IMR-90 (cell line): Measurements from ENCODE around the gene IL13. TPM values are rescaled to one million over a fixed set of nuclear protein-coding genes. Genes with fewer than 3 reads are reported as not detected.
"Not testable (repeated sequence)": the region's sequence is repeated elsewhere in the genome, so short reads cannot be mapped to it uniquely, and the experiment has no call there.

ENCODE experiments used
- ATAC-seq: fragments of 200-7000 bp; cut with Tn5 transposase; 2 replicates; pipeline ENCODE4 v1.9.1; 2020; ENCODE audit warnings: low read depth, mild to moderate bottlenecking, moderate library complexity
- BruUV-seq: library from RNA; stranded (reverse); fragments of 400-500 nt; replicated peaks from 2 replicates; lab custom pipeline; 2021; lab: Mats Ljungman, UMichigan
- CTCF ChIA-PET: fragments of 300-600 bp; formaldehyde crosslinking; extraction: SDS; loops from one replicate; lab custom pipeline; 2021; ENCODE audit warnings: antibody characterized with exemption; lab: Yijun Ruan, JAX
- POLR2A ChIA-PET: fragments of 300-600 bp; sonication (Branson Sonifier 250); formaldehyde crosslinking; loops from one replicate; lab custom pipeline; 2022; ENCODE audit warnings: antibody characterized with exemption; ENCODE audit not compliant: unreplicated experiment; lab: Charles Lee
- DNase-seq: peaks from one replicate; pipeline ENCODE4 v3.0.0; 2013
- H2AFZ ChIP-seq: replicated peaks from 2 replicates; pipeline ENCODE3; 2013; ENCODE audit warnings: low read length, mild to moderate bottlenecking; ENCODE audit not compliant: poor library complexity
- H2AK5ac ChIP-seq: 2 replicates; pipeline ENCODE4 v1.6.1; 2013; ENCODE audit warnings: low read depth, low read length, inconsistent platforms
- H2AK9ac ChIP-seq: replicated peaks from 2 replicates; pipeline ENCODE3; 2013; ENCODE audit warnings: mild to moderate bottlenecking, low read depth, low read length, moderate library complexity; ENCODE audit not compliant: poor library complexity
- H2BK120ac ChIP-seq: 2 replicates; pipeline ENCODE4 v1.6.1; 2013; ENCODE audit warnings: low read depth, low read length, inconsistent platforms
- H2BK15ac ChIP-seq: 3 replicates; pipeline ENCODE4 v1.6.1; 2013; ENCODE audit warnings: low read depth, low read length, inconsistent platforms
- H2BK20ac ChIP-seq: 2 replicates; pipeline ENCODE4 v1.6.1; 2013; ENCODE audit warnings: low read depth, mild to moderate bottlenecking, inconsistent platforms, low read length, moderate library complexity
- H2BK5ac ChIP-seq: 2 replicates; pipeline ENCODE4 v1.6.1; 2013; ENCODE audit warnings: mild to moderate bottlenecking, low read depth, low read length, inconsistent platforms; ENCODE audit not compliant: poor library complexity, severe bottlenecking
- H3K14ac ChIP-seq: replicated peaks from 2 replicates; pipeline ENCODE4 v1.6.1; 2013; ENCODE audit warnings: low read depth, low read length, inconsistent platforms
- H3K18ac ChIP-seq: 2 replicates; pipeline ENCODE4 v1.6.1; 2013; ENCODE audit warnings: low read depth, low read length, control low read depth
- H3K23ac ChIP-seq: 2 replicates; pipeline ENCODE4 v1.6.1; 2013; ENCODE audit warnings: low read depth, low read length, inconsistent platforms
- H3K27ac ChIP-seq: 2 replicates; pipeline ENCODE4 v1.5.1; 2013; ENCODE audit warnings: mild to moderate bottlenecking, control low read depth, low read length; ENCODE audit not compliant: insufficient read depth
- H3K27me3 ChIP-seq: 2 replicates; pipeline ENCODE4 v1.6.1; 2013; ENCODE audit warnings: low read length; ENCODE audit not compliant: control insufficient read depth, insufficient read depth
- H3K36me3 ChIP-seq: 2 replicates; pipeline ENCODE4 v1.6.1; 2013; ENCODE audit warnings: low read length, mixed read lengths; ENCODE audit not compliant: control insufficient read depth, insufficient read depth
- H3K4ac ChIP-seq: 2 replicates; pipeline ENCODE4 v1.6.1; 2013; ENCODE audit warnings: low read depth, low read length, inconsistent platforms
- H3K4me1 ChIP-seq: 2 replicates; pipeline ENCODE4 v1.6.1; 2013; ENCODE audit warnings: low read length, mixed read lengths; ENCODE audit not compliant: control insufficient read depth, insufficient read depth
- H3K4me2 ChIP-seq: 2 replicates; pipeline ENCODE4 v1.6.1; 2013; ENCODE audit warnings: low read depth, mild to moderate bottlenecking, control low read depth, low read length, moderate library complexity
- H3K4me3 ChIP-seq: 2 replicates; pipeline ENCODE4 v1.5.1; 2013; ENCODE audit warnings: low read depth, mild to moderate bottlenecking, control low read depth, low read length, moderate library complexity; ENCODE audit not compliant: insufficient read depth
- H3K56ac ChIP-seq: 2 replicates; pipeline ENCODE4 v1.6.1; 2013; ENCODE audit warnings: low read length, inconsistent platforms; ENCODE audit not compliant: insufficient read depth; ENCODE audit errors: extremely low read depth
- H3K79me1 ChIP-seq, 2 experiments: 2 replicates each; pipeline ENCODE4 v1.6.1; 2013; ENCODE audit warnings: low read length in 2 of 2, inconsistent platforms in 1 of 2, low read depth in 1 of 2
- H3K9ac ChIP-seq: 2 replicates; pipeline ENCODE4 v1.6.1; 2013; ENCODE audit warnings: low read depth, low read length, control low read depth
- H3K9me1 ChIP-seq: 2 replicates; pipeline ENCODE4 v1.6.1; 2013; ENCODE audit warnings: low read length, inconsistent platforms; ENCODE audit not compliant: insufficient read depth
- H3K9me3 ChIP-seq: 2 replicates; pipeline ENCODE4 v1.6.1; 2013; ENCODE audit warnings: low read length; ENCODE audit not compliant: control insufficient read depth, insufficient read depth
- H4K20me1 ChIP-seq: 2 replicates; pipeline ENCODE4 v1.6.1; 2013; ENCODE audit warnings: low read length, inconsistent platforms; ENCODE audit not compliant: insufficient read depth
- H4K5ac ChIP-seq: 2 replicates; pipeline ENCODE4 v1.6.1; 2013; ENCODE audit warnings: mild to moderate bottlenecking, low read depth, low read length, control low read depth
- H4K8ac ChIP-seq, 2 experiments: 2 replicates each; pipeline ENCODE4 v1.6.1; 2013; ENCODE audit warnings: low read depth in 2 of 2, low read length in 2 of 2, control low read depth in 1 of 2, inconsistent platforms in 1 of 2
- H4K91ac ChIP-seq: 2 replicates; pipeline ENCODE4 v1.6.1; 2013; ENCODE audit warnings: low read depth, low read length, inconsistent platforms; ENCODE audit not compliant: insufficient read depth
- BHLHE40 ChIP-seq: fragments of 150-350 bp; IDR thresholded peaks from 2 replicates; pipeline ENCODE4 v1.6.1; 2016; ENCODE audit warnings: mild to moderate bottlenecking, low read depth, low read length
- CEBPB ChIP-seq: IDR thresholded peaks from 2 replicates; pipeline ENCODE4 v1.6.1; 2012; ENCODE audit warnings: low read depth, low read length, improper control_type of control experiment
- FOS ChIP-seq: fragments of 150-350 bp; IDR thresholded peaks from 2 replicates; pipeline ENCODE4 v1.6.1; 2016; ENCODE audit warnings: low read depth, low read length
- MAFK ChIP-seq: IDR thresholded peaks from 2 replicates; pipeline ENCODE4 v1.6.1; 2012; ENCODE audit warnings: low read depth, low read length, improper control_type of control experiment
- MAZ ChIP-seq: IDR thresholded peaks from 2 replicates; pipeline ENCODE4 v1.6.1; 2012; ENCODE audit warnings: low read depth, mild to moderate bottlenecking, low read length, improper control_type of control experiment, moderate library complexity, borderline replicate concordance
- NFE2L2 ChIP-seq: fragments of 150-350 bp; IDR thresholded peaks from 2 replicates; pipeline ENCODE4 v1.6.1; 2016; ENCODE audit warnings: low read depth, mild to moderate bottlenecking, low read length
- POLR2A ChIP-seq: IDR thresholded peaks from 2 replicates; pipeline ENCODE4 v1.6.1; 2012; ENCODE audit warnings: mild to moderate bottlenecking, low read depth, low read length
- RAD21 ChIP-seq: IDR thresholded peaks from 2 replicates; pipeline ENCODE4 v1.6.1; 2012; ENCODE audit warnings: low read length, improper control_type of control experiment
- USF2 ChIP-seq: fragments of 150-350 bp; IDR thresholded peaks from 2 replicates; pipeline ENCODE4 v1.6.1; 2017; ENCODE audit warnings: mild to moderate bottlenecking, antibody characterized with exemption, low read length, low read depth
- WGBS, 2 experiments: methylation state at CpG; one replicate each; pipeline versions ENCODE4 v1.1.5 to v1.1.7; 2013; ENCODE audit warnings: missing lambda C conversion rate in 2 of 2; ENCODE audit not compliant: insufficient read length in 1 of 2; ENCODE audit errors: extremely low coverage in 2 of 2; 5-methylcytosine and 5-hydroxymethylcytosine counted together
- dilution Hi-C: fragments of 300-500 bp; cut with HindIII; formaldehyde crosslinking; loops from one replicate; pipeline ENCODE4 v1.14.3; 2018; ENCODE audit warnings: low sequenced_read_pairs; ENCODE audit not compliant: unreplicated experiment
- in situ Hi-C: fragments of 300-500 bp; cut with MboI; formaldehyde crosslinking; loops from 3 replicates; pipeline ENCODE4 v1.14.3; 2019; ENCODE audit warnings: low sequenced_read_pairs, inconsistent platforms, mixed read lengths
- intact Hi-C: fragments of 100-400 bp; cut with micrococcal nuclease; formaldehyde crosslinking; loops from 2 replicates; pipeline ENCODE4 v1.10.0; 2022
- polyA plus RNA-seq, 3 experiments: library from polyadenylated mRNA; depleted of rRNA; stranded (reverse); fragments of >200 nt; gene quantifications; 2 replicates each; pipeline ENCODE4 v1.2.3, GENCODE V29; 2012; ENCODE audit warnings: low replicate concordance in 1 of 3
- total RNA-seq: library from RNA; depleted of rRNA; stranded (reverse); fragments of >200 nt; gene quantifications from 2 replicates; pipeline ENCODE4 v1.2.3, GENCODE V29; 2012

Gene IL13
- total and polyA plus RNA-seq, 2 of the 4 experiments (the other 2 are of a cell fraction) = not detected

- CTCF ChIA-PET = interaction anchor here (1.3 kb wide), 1 partner anchor 16 kb away, joined by 3 read pairs; the partner anchor contains the start of gene IL4
These were observed 32.2 kb downstream of the IL13 start for GRCh38 chr5:132690156-132690555.

GRCh38 chr5:132691755-132692631, 34.0 kb downstream of the IL13 start:
- BruUV-seq, H3K56ac ChIP-seq, H3K18ac ChIP-seq, H4K8ac ChIP-seq, H4K91ac ChIP-seq, H3K9ac ChIP-seq, POLR2A ChIA-PET, H2BK15ac ChIP-seq, H2BK20ac ChIP-seq, H2AK5ac ChIP-seq, H4K20me1 ChIP-seq, H2BK5ac ChIP-seq, H3K9me3 ChIP-seq, H3K4me1 ChIP-seq, H3K27me3 ChIP-seq, H2AFZ ChIP-seq, intact Hi-C loops, DNase-seq, H3K14ac ChIP-seq, H3K4me3 ChIP-seq, H3K23ac ChIP-seq, H3K36me3 ChIP-seq, H3K4me2 ChIP-seq, in situ Hi-C loops, H3K9me1 ChIP-seq, H3K79me1 ChIP-seq, H2BK120ac ChIP-seq, H2AK9ac ChIP-seq, H3K4ac ChIP-seq, ATAC-seq, dilution Hi-C loops, H3K27ac ChIP-seq, H4K5ac ChIP-seq: not testable (repeated sequence)
- CTCF ChIA-PET = interaction anchor here (0.6 kb wide), 1 partner anchor 47 kb away, joined by 3 read pairs; no protein-coding TSS in a partner anchor
- no CpG with 5 or more reads among the region's 5 CpGs for WGBS, 2 experiments

More at GRCh38 chr5:132690156-132690555, 32.2 kb downstream of the IL13 start:
- Histone ChIP-seq H3K9ac (no peak overlapping the region), H4K8ac (no peak overlapping the region), H2BK15ac (no peak overlapping the region), H2BK20ac (no peak overlapping the region), H3K27ac (no peak overlapping the region), H3K23ac (no peak overlapping the region), H2AK9ac (no peak overlapping the region), H3K9me3 (no peaks in the 10 kb centered on the region), H3K56ac (no peak overlapping the region), H2BK120ac (no peak overlapping the region), H2AK5ac (no peak overlapping the region), H3K18ac (no peak overlapping the region), H3K27me3 (no peaks in the 10 kb centered on the region), H3K4ac (no peak overlapping the region), H4K20me1 (no peaks in the 10 kb centered on the region), H2AFZ (no peak overlapping the region), H3K4me2 (no peak overlapping the region), H3K79me1 (no peaks in the 10 kb centered on the region), H3K4me1 (no peaks in the 10 kb centered on the region; the same call in 1 of the 2 replicates), H4K91ac (no peak overlapping the region), H3K9me1 (0 out of 2 replicates have a peak, but pooled peaks cover 7% of the 10 kb centered on the region), H3K14ac (no peak overlapping the region), H2BK5ac (no peak overlapping the region), H4K5ac (no peak overlapping the region), H3K36me3 (no peaks in the 10 kb centered on the region), H3K4me3 (no peak overlapping the region)
- no peak for TF ChIP-seq MAFK
- no peak for TF ChIP-seq MAZ
- TF ChIP-seq CEBPB = no peak
- TF ChIP-seq POLR2A = no peak
- no peak for TF ChIP-seq BHLHE40
- TF ChIP-seq FOS = no peak
- no peak for TF ChIP-seq NFE2L2
- no peak for TF ChIP-seq USF2
- TF ChIP-seq RAD21 = no peak
- intact Hi-C loops (no loop called here), in situ Hi-C loops (no loop called here), dilution Hi-C loops (no loop called here)
- no TSS peak for BruUV-seq
- no CpG with 5 or more reads among the region's 3 CpGs for WGBS, 2 experiments
- DNase-seq (no peak), ATAC-seq (no peak)
- POLR2A ChIA-PET = no interaction called here
